Epithelial cell of esophagus (primary cell): Measurements from ENCODE around the gene DPYD.

Experiments
- DNase-seq: peaks from one replicate; pipeline ENCODE4 v3.0.0; 2010; ENCODE audit warnings: low read depth
- H3K4me3 ChIP-seq: 2 replicates; pipeline ENCODE4 v1.5.1; 2011; ENCODE audit warnings: mild to moderate bottlenecking, low read length, control low read depth
- CTCF ChIP-seq: IDR thresholded peaks from 2 replicates; pipeline ENCODE4 v1.5.1; 2011; ENCODE audit warnings: low read depth, mild to moderate bottlenecking, low read length, control low read depth, inconsistent platforms; ENCODE audit not compliant: insufficient read depth; ENCODE audit errors: missing control alignments

DPYD gene

DNA sequence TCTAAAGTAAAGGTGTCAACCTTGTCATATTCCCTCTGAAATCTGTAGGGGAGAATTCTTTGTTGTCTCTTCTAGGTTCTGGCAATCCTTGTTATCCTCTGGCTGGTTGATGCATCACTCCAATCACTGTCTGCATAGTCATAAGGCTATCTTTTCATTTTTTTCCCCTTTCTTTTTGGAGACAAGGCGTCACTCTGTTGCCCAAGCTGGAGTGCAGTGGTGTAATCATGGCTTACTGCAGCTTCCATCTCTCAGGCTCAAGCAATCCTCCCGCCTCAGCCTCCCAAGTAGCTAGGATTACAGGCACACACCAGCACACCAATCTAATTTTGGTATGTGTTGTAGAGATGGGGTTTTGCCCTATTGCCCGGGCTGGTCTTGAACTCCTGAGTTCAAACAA lies 12.9 kb downstream of the DPYD start:
- TF ChIP-seq CTCF: no peak
- DNase-seq: no peak
- no peak overlapping the region for H3K4me3 ChIP-seq

DNA sequence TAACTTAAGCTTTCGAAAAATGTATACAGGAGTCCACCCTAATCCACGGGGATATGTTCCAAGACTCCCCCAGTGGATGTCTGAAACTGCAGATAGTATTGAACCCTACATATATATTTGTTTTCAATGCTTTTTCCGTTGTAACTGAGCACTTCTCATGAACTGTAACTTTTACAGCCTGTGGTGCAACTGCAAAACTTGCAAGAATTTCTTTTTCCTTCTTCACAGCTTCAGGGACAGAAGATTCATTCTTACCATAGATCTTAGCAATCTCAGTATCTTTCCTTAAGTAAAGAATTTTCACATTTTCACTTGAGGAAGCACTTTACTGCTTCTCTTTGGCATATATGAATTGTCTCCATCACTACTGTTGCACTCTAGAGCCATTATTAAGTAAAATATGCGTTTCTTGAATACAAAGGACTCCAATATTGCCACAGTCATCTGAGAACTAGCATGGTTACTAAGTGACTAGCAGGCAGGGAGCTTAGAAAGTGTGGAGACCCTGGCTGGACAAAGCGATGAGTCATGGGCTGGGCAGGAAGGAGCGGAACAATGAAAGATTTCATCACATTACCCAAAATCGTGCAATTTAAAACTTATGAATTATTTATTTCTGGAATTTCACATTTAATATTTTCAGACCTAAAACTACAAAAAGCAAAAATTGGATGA lies 14.1 kb downstream of the DPYD start:
- peak; percentile 59 for DNase-seq
- no peak overlapping the region for H3K4me3 ChIP-seq
- no peak for TF ChIP-seq CTCF

GRCh38 chr1:97905141-97905940 lies 15.5 kb downstream of the DPYD start:
- TF ChIP-seq CTCF: no peak
- H3K4me3 ChIP-seq: no peak overlapping the region
- no peak for DNase-seq

GRCh38 chr1:97904534-97904933 lies 16.3 kb downstream of the DPYD start:
- no peak for TF ChIP-seq CTCF
- peak; percentile 79 for DNase-seq
- H3K4me3 ChIP-seq: no peak overlapping the region

GRCh38 chr1:97903626-97904025 lies 17.2 kb downstream of the DPYD start:
- no peak for TF ChIP-seq CTCF
- no peak for DNase-seq
- H3K4me3 ChIP-seq: no peak overlapping the region

- no peak for DNase-seq
- no peak for TF ChIP-seq CTCF
- no peak overlapping the region for H3K4me3 ChIP-seq
These were observed 18.8 kb downstream of the DPYD start for GRCh38 chr1:97902067-97902466.
